Forelimb muscle (tissue), 1 donor: ENCODE results near the gene ANGPTL2. TPM values are rescaled to one million over a fixed set of nuclear protein-coding genes. Genes with fewer than 3 reads are reported as not detected.
"Not testable (repeated sequence)": the region's sequence is repeated elsewhere in the genome, so short reads cannot be mapped to it uniquely, and the experiment has no call there.

Experiments used
- DNase-seq: peaks from one replicate; pipeline ENCODE4 v3.0.0-alpha.2; 2013; ENCODE audit warnings: low read depth
- polyA plus RNA-seq: library from polyadenylated mRNA; unstranded; fragments of 120-200 nt; gene quantifications from one replicate; pipeline ENCODE4 v1.2.1, GENCODE V29; 2013; ENCODE audit not compliant: insufficient read length

Gene ANGPTL2
- polyA plus RNA-seq: 63.6 TPM

- DNase-seq: peak; percentile 81
Observed at GRCh38 chr9:127122176-127123063, at the start of gene ANGPTL2. Gene ANGPTL2, minus strand, starts transcription at chr9:127122635. Its CDS starts 13,904 bp downstream, at chr9:127108731.

- not testable (repeated sequence) for DNase-seq
Observed at GRCh38 chr9:127171348-127171747, 48.9 kb upstream of the ANGPTL2 start.

- DNase-seq: no peak
Observed at GRCh38 chr9:127170652-127171051, 48.2 kb upstream of the ANGPTL2 start.

- DNase-seq: no peak
Observed at GRCh38 chr9:127170103-127170502, 47.7 kb upstream of the ANGPTL2 start.

GRCh38 chr9:127169575-127169883, 47.1 kb upstream of the ANGPTL2 start:
- DNase-seq: no peak

- no peak for DNase-seq
Observed at GRCh38 chr9:127168756-127169574, 46.5 kb upstream of the ANGPTL2 start.

- DNase-seq: no peak
Observed at GRCh38 chr9:127167560-127168326, 45.3 kb upstream of the ANGPTL2 start.

GRCh38 chr9:127166651-127167524, 44.5 kb upstream of the ANGPTL2 start:
- no peak for DNase-seq

GRCh38 chr9:127166111-127166510, 43.7 kb upstream of the ANGPTL2 start:
- no peak for DNase-seq

- no peak for DNase-seq
Observed at GRCh38 chr9:127165116-127165515, 42.7 kb upstream of the ANGPTL2 start.

GRCh38 chr9:127163409-127163808, 41.0 kb upstream of the ANGPTL2 start:
- no peak for DNase-seq

- DNase-seq: no peak
Observed at GRCh38 chr9:127162864-127163365, 40.5 kb upstream of the ANGPTL2 start.

- DNase-seq: no peak
Observed at GRCh38 chr9:127162046-127162863, 39.8 kb upstream of the ANGPTL2 start.

- no peak for DNase-seq
Observed at GRCh38 chr9:127161081-127161624, 38.7 kb upstream of the ANGPTL2 start.

- DNase-seq: no peak
Observed at GRCh38 chr9:127159949-127160610, 37.6 kb upstream of the ANGPTL2 start.

GRCh38 chr9:127159325-127159801, 36.9 kb upstream of the ANGPTL2 start:
- DNase-seq: no peak

- DNase-seq: no peak
Observed at GRCh38 chr9:127158786-127159324, 36.4 kb upstream of the ANGPTL2 start.

GRCh38 chr9:127155314-127155960, 33.0 kb upstream of the ANGPTL2 start:
- no peak for DNase-seq
